GM12878 (cell line): ENCODE data around the gene SMAD9. TPM values are rescaled to one million over a fixed set of nuclear protein-coding genes. Genes with fewer than 3 reads are reported as not detected.

Source experiments
- ATAC-seq: fragments of 200-7000 bp; cut with Tn5 transposase; 3 replicates; pipeline ENCODE4 v1.9.1; 2020; ENCODE audit warnings: mild to moderate bottlenecking, moderate library complexity
- BruUV-seq: library from RNA; stranded (reverse); fragments of 400-500 nt; replicated peaks from 2 replicates; lab custom pipeline; 2021; lab: Mats Ljungman, UMichigan
- CTCF ChIA-PET: fragments of 300-600 bp; sonication (Branson Sonifier 250); formaldehyde crosslinking; extraction: SDS; loops from one replicate; lab custom pipeline; 2021; ENCODE audit warnings: inconsistent platforms; lab: Yijun Ruan, JAX
- POLR2A ChIA-PET: fragments of 350-600 bp; formaldehyde crosslinking; extraction: SDS; loops from one replicate; lab custom pipeline; 2021; ENCODE audit warnings: inconsistent platforms; lab: Charles Lee
- RAD21 ChIA-PET: fragments of 300-600 bp; sonication (Branson Sonifier 250); formaldehyde crosslinking; loops from one replicate; lab custom pipeline; 2023; ENCODE audit warnings: antibody characterized with exemption; ENCODE audit not compliant: unreplicated experiment; lab: Charles Lee
- SMC1A ChIA-PET: fragments of 300-600 bp; sonication (Branson Sonifier 250); formaldehyde crosslinking; loops from one replicate; lab custom pipeline; 2023; ENCODE audit not compliant: unreplicated experiment, uncharacterized antibody; lab: Charles Lee
- DNase-seq: peaks from one replicate; pipeline ENCODE4 v3.0.0-alpha.2; 2011; ENCODE audit warnings: low read depth, low spot score
- FAIRE-seq: peaks from 3 replicates; lab custom pipeline; 2011; peaks lifted over from hg19 to GRCh38; lab: Jason Lieb, UNC
- H2AFZ ChIP-seq: 2 replicates; pipeline ENCODE4 v1.6.0; 2011; ENCODE audit warnings: low read depth, low read length, control low read depth; ENCODE audit not compliant: control insufficient read depth
- H3K27ac ChIP-seq: 2 replicates; pipeline ENCODE4 v1.5.1; 2011; ENCODE audit warnings: control low read depth; ENCODE audit not compliant: control insufficient read depth, insufficient read depth
- H3K27me3 ChIP-seq, 2 experiments: replicated peaks in 1 of 2; 2 replicates each; pipeline versions ENCODE4 v1.6.0 to v1.6.1; 2011; ENCODE audit warnings: low read length in 1 of 2; ENCODE audit not compliant: control insufficient read depth in 2 of 2, insufficient read depth in 2 of 2
- H3K36me3 ChIP-seq, 2 experiments: 2 replicates each; pipeline ENCODE4 v1.5.1; 2011; ENCODE audit warnings: low read length in 1 of 2; ENCODE audit not compliant: control insufficient read depth in 2 of 2, insufficient read depth in 2 of 2
- H3K4me1 ChIP-seq: 2 replicates; pipeline ENCODE4 v1.6.1; 2011; ENCODE audit warnings: mild to moderate bottlenecking, low read length, moderate library complexity, mixed read lengths; ENCODE audit not compliant: control insufficient read depth, insufficient read depth
- H3K4me2 ChIP-seq: 2 replicates; pipeline ENCODE4 v1.6.0; 2011; ENCODE audit warnings: control low read depth; ENCODE audit not compliant: control insufficient read depth, insufficient read depth
- H3K4me3 ChIP-seq: fragments of 200-600 bp; sonication (generic); 2 replicates; pipeline ENCODE4 v1.5.1; 2016
- H3K79me2 ChIP-seq: 2 replicates; pipeline ENCODE4 v1.6.0; 2011; ENCODE audit warnings: low read length; ENCODE audit not compliant: control insufficient read depth, insufficient read depth
- H3K9ac ChIP-seq: 2 replicates; pipeline ENCODE4 v1.8.0; 2011; ENCODE audit warnings: low read length, control low read depth, mixed read lengths; ENCODE audit not compliant: control insufficient read depth, insufficient read depth
- H3K9me3 ChIP-seq: replicated peaks from 3 replicates; pipeline ENCODE4 v1.5.1; 2011; ENCODE audit warnings: mild to moderate bottlenecking, low read length; ENCODE audit not compliant: control insufficient read depth, insufficient read depth
- H4K20me1 ChIP-seq: 2 replicates; pipeline ENCODE4 v1.6.0; 2011; ENCODE audit not compliant: control insufficient read depth, insufficient read depth
- ASH2L ChIP-seq: fragments of 300-600, 200-600 bp; sonication (generic); IDR thresholded peaks from 2 replicates; pipeline ENCODE4 v1.6.1; 2017; ENCODE audit warnings: low read depth, mild to moderate bottlenecking, borderline replicate concordance
- ATF3 ChIP-seq: IDR thresholded peaks from 2 replicates; pipeline ENCODE4 v1.6.1; 2011; ENCODE audit warnings: low read depth, mild to moderate bottlenecking, low read length, moderate library complexity, borderline replicate concordance; ENCODE audit errors: extremely low read depth
- CBX5 ChIP-seq: sonication (generic); IDR thresholded peaks from 2 replicates; pipeline ENCODE4 v1.6.1; 2016; ENCODE audit warnings: low read depth, moderate library complexity, mild to moderate bottlenecking, inconsistent platforms
- CREM ChIP-seq: IDR thresholded peaks from 2 replicates; pipeline ENCODE4 v1.6.1; 2014; ENCODE audit warnings: antibody characterized with exemption, low read depth
- ESRRA ChIP-seq: IDR thresholded peaks from 2 replicates; pipeline ENCODE4 v1.6.1; 2012; ENCODE audit warnings: mild to moderate bottlenecking, low read length, improper control_type of control experiment
- FOS ChIP-seq: IDR thresholded peaks from 3 replicates; pipeline ENCODE4 v1.6.1; 2011; ENCODE audit warnings: borderline replicate concordance; ENCODE audit not compliant: insufficient read length; ENCODE audit errors: extremely low read depth
- GABPA ChIP-seq: IDR thresholded peaks from 2 replicates; pipeline ENCODE4 v1.6.1; 2014; ENCODE audit warnings: antibody characterized with exemption, low read depth, mild to moderate bottlenecking, inconsistent platforms
- KAT2A ChIP-seq: conservative IDR thresholded peaks from 2 replicates; pipeline ENCODE4 v1.6.1; 2011; ENCODE audit warnings: low read depth, low read length; ENCODE audit not compliant: control insufficient read depth
- LARP7 ChIP-seq: fragments of 450-650 bp; IDR thresholded peaks from 2 replicates; pipeline ENCODE4 v1.6.1; 2017; ENCODE audit warnings: mild to moderate bottlenecking
- MEF2A ChIP-seq: IDR thresholded peaks from 2 replicates; pipeline ENCODE4 v1.6.1; 2011; ENCODE audit warnings: low read depth, mild to moderate bottlenecking, low read length, moderate library complexity; ENCODE audit not compliant: insufficient read depth
- NR2F1 ChIP-seq: fragments of 450-650 bp; conservative IDR thresholded peaks from 2 replicates; pipeline ENCODE4 v1.6.1; 2017; ENCODE audit warnings: mild to moderate bottlenecking
- PML ChIP-seq: IDR thresholded peaks from 2 replicates; pipeline ENCODE4 v1.6.1; 2012; ENCODE audit warnings: low read length, inconsistent platforms
- POLR2AphosphoS2 ChIP-seq: IDR thresholded peaks from 2 replicates; pipeline ENCODE4 v1.6.1; 2011; ENCODE audit warnings: low read depth, mild to moderate bottlenecking, low read length, improper control_type of control experiment, moderate library complexity
- SRF ChIP-seq, 2 experiments: IDR thresholded peaks; 2 replicates each; pipeline ENCODE4 v1.6.1; 2011; ENCODE audit warnings: low read depth in 2 of 2, low read length in 2 of 2, mild to moderate bottlenecking in 1 of 2, moderate library complexity in 1 of 2
- ZBED1 ChIP-seq: IDR thresholded peaks from 2 replicates; pipeline ENCODE4 v1.6.1; 2016; ENCODE audit warnings: borderline replicate concordance
- ZNF622 ChIP-seq: fragments of 450-650 bp; IDR thresholded peaks from 2 replicates; pipeline ENCODE4 v1.6.1; 2017; ENCODE audit warnings: mild to moderate bottlenecking, inconsistent platforms
- WGBS: methylation state at CpG from one replicate; pipeline ENCODE4 v1.1.6; 2016; ENCODE audit warnings: low lambda C conversion rate; ENCODE audit not compliant: insufficient replicate concordance, insufficient coverage; ENCODE audit errors: missing lambda C conversion rate; 5-methylcytosine and 5-hydroxymethylcytosine counted together
- in situ Hi-C: fragments of 300-500 bp; cut with MboI; formaldehyde crosslinking; loops from 9 replicates; pipeline ENCODE4 v1.14.3; 2018; ENCODE audit warnings: mixed read lengths
- intact Hi-C: fragments of 100-400 bp; cut with micrococcal nuclease; formaldehyde crosslinking; loops from one replicate; pipeline ENCODE4 v1.14.2; 2022; ENCODE audit not compliant: unreplicated experiment
- polyA plus RNA-seq, 11 experiments: library from polyadenylated mRNA; depleted of rRNA in 4 of 11; unstranded in 6 of 11; stranded (reverse) in 5 of 11; fragments of >200 nt; fragmentation: Nextera tagmentation in 4 of 11; fragmentation: Illumina TruSeq in 1 of 11; extraction: Ambion mirVana in 4 of 11; extraction: Trizol in 1 of 11; gene quantifications; 1 replicate in 1 of 11; 2 replicates in 10 of 11; pipeline versions ENCODE4 v1.2.1 to v1.2.3, GENCODE V29; 2011 to 2016; ENCODE audit warnings: inconsistent platforms in 2 of 11, missing spikeins in 2 of 11, low read depth in 1 of 11
- total RNA-seq, 4 experiments: library from RNA; depleted of rRNA in 3 of 4; stranded (reverse); fragments of >200 nt in 3 of 4; fragmentation: Illumina TruSeq in 1 of 4; extraction: Trizol in 1 of 4; gene quantifications; 2 replicates each; pipeline versions ENCODE4 v1.2.1 to v1.2.3, GENCODE V29; 2013 to 2021
- TF ChIP-seq, protein P1 (sequence below): fragments of 450-650 bp; IDR thresholded peaks from 2 replicates; pipeline ENCODE4 v1.6.1; 2017; ENCODE audit warnings: mild to moderate bottlenecking, moderate library complexity

The SMAD9 gene
- total and polyA plus RNA-seq, 10 of the 15 experiments (the other 5 are each of a cell fraction or from before 2014, with no cell fraction given), result 0.22 to 0.69 (median 0.42) TPM; not detected in 6

- POLR2A ChIA-PET, result no interaction called here
- peaks cover 6% of the 10 kb centered on the region for H3K4me1 ChIP-seq
These were observed 1.5 kb downstream of the SMAD9 start for GRCh38 chr13:36918246-36919131.

More at GRCh38 chr13:36918246-36919131, 1.5 kb downstream of the SMAD9 start:
- Histone ChIP-seq H3K27me3 (peaks cover 11 to 16% of the 10 kb centered on the region in 2 experiments), H3K36me3 (no peaks in the 10 kb centered on the region), H3K9ac (no peak overlapping the region), H3K4me2 (peak overlapping the region; percentile 71; the same call in 1 of the 2 replicates), H3K9me3 (no peaks in the 10 kb centered on the region), H3K79me2 (no peaks in the 10 kb centered on the region), H3K27ac (no peak overlapping the region), H3K4me3 (no peak overlapping the region), H4K20me1 (no peaks in the 10 kb centered on the region; the same call in 1 of the 2 replicates), H2AFZ (no peak overlapping the region)
- DNase-seq (no peak), FAIRE-seq (peak; percentile 7), ATAC-seq (no peak)
- in situ Hi-C loops, result no loop called here
- ChIA-PET SMC1A (no interaction called here), RAD21 (no interaction called here), CTCF (no interaction called here)
- intact Hi-C loops, result no loop called here
- no peak for TF ChIP-seq ZBED1
- no peak for TF ChIP-seq ATF3
- no peak for TF ChIP-seq KAT2A
- no peak for TF ChIP-seq GABPA
- no peak for TF ChIP-seq NR2F1
- TF ChIP-seq ESRRA, result no peak
- no peak for TF ChIP-seq CREM
- TF ChIP-seq POLR2AphosphoS2, result no peak
- TF ChIP-seq LARP7, result no peak
- TF ChIP-seq ASH2L, result no peak
- TF ChIP-seq, protein P1, sequence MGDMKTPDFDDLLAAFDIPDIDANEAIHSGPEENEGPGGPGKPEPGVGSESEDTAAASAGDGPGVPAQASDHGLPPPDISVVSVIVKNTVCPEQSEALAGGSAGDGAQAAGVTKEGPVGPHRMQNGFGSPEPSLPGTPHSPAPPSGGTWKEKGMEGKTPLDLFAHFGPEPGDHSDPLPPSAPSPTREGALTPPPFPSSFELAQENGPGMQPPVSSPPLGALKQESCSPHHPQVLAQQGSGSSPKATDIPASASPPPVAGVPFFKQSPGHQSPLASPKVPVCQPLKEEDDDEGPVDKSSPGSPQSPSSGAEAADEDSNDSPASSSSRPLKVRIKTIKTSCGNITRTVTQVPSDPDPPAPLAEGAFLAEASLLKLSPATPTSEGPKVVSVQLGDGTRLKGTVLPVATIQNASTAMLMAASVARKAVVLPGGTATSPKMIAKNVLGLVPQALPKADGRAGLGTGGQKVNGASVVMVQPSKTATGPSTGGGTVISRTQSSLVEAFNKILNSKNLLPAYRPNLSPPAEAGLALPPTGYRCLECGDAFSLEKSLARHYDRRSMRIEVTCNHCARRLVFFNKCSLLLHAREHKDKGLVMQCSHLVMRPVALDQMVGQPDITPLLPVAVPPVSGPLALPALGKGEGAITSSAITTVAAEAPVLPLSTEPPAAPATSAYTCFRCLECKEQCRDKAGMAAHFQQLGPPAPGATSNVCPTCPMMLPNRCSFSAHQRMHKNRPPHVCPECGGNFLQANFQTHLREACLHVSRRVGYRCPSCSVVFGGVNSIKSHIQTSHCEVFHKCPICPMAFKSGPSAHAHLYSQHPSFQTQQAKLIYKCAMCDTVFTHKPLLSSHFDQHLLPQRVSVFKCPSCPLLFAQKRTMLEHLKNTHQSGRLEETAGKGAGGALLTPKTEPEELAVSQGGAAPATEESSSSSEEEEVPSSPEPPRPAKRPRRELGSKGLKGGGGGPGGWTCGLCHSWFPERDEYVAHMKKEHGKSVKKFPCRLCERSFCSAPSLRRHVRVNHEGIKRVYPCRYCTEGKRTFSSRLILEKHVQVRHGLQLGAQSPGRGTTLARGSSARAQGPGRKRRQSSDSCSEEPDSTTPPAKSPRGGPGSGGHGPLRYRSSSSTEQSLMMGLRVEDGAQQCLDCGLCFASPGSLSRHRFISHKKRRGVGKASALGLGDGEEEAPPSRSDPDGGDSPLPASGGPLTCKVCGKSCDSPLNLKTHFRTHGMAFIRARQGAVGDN, result no peak
- no peak for TF ChIP-seq MEF2A
- no peak for TF ChIP-seq CBX5
- TF ChIP-seq SRF (IDR thresholded peaks at IDR 0.05; ENCODE audit: low read depth in 2 of 2, low read length in 2 of 2), result no peak
- TF ChIP-seq PML, result no peak
- TF ChIP-seq FOS, result no peak
- TF ChIP-seq ZNF622, result no peak
- BruUV-seq, result no TSS peak
- 13% methylated on average over 12 of the region's 12 CpGs for WGBS
